Vagina (tissue), 2 donors: Measurements from ENCODE around the gene ANAPC4.

Experiments
- POLR2A ChIP-seq, 2 donors: fragments of 450-650 bp; IDR thresholded peaks; one replicate each; pipeline ENCODE4 v1.6.1; 2017; ENCODE audit warnings: antibody characterized with exemption in 2 of 2, mild to moderate bottlenecking in 2 of 2, moderate library complexity in 2 of 2
- POLR2AphosphoS5 ChIP-seq, 2 donors: sonication (generic); formaldehyde crosslinking; IDR thresholded peaks; one replicate each; pipeline ENCODE4 v1.9.0; 2017; ENCODE audit warnings: antibody characterized with exemption in 2 of 2, mild to moderate bottlenecking in 2 of 2, low read depth in 1 of 2; ENCODE audit not compliant: insufficient read depth in 1 of 2
- TF ChIP-seq, protein P1 (sequence below), 3 experiments: fragments of 450-650 bp in 2 of 3; fragments of 200-600 bp in 1 of 3; sonication (generic) in 1 of 3; IDR thresholded peaks; one replicate each; pipeline ENCODE4 v1.5.1; 2017 to 2019; ENCODE audit warnings: antibody characterized with exemption in 3 of 3, mild to moderate bottlenecking in 2 of 3, moderate library complexity in 2 of 3

DNA sequence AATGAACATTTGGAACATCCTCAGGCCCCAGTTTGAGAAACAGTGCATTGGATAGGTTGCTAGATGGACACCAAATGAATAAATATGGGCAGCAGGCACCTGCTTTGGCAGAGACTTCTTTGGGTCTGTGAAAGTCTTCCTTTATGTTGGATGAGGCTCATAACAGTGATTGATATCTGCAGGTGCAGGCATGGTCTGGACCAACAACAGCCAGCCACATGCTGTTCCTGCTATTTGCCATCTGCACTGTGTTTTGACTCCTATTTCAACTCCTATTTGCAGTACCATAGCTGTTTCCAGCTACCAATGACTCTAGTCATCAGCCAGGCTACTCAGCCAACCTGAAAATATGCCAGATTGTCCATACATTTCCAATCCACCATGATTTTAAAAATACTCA is 60.9 kb downstream of the ANAPC4 start:
- TF ChIP-seq, protein P1, sequence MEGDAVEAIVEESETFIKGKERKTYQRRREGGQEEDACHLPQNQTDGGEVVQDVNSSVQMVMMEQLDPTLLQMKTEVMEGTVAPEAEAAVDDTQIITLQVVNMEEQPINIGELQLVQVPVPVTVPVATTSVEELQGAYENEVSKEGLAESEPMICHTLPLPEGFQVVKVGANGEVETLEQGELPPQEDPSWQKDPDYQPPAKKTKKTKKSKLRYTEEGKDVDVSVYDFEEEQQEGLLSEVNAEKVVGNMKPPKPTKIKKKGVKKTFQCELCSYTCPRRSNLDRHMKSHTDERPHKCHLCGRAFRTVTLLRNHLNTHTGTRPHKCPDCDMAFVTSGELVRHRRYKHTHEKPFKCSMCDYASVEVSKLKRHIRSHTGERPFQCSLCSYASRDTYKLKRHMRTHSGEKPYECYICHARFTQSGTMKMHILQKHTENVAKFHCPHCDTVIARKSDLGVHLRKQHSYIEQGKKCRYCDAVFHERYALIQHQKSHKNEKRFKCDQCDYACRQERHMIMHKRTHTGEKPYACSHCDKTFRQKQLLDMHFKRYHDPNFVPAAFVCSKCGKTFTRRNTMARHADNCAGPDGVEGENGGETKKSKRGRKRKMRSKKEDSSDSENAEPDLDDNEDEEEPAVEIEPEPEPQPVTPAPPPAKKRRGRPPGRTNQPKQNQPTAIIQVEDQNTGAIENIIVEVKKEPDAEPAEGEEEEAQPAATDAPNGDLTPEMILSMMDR (IDR thresholded peaks at IDR 0.05): no peak
- TF ChIP-seq POLR2A (IDR thresholded peaks at IDR 0.05) (no peak), POLR2AphosphoS5 (IDR thresholded peaks at IDR 0.05; ENCODE audit: insufficient read depth in 1 of 2, low read depth in 1 of 2) (no peak)
